K562 (cell line): ENCODE results near the gene ACP5. TPM values are rescaled to one million over a fixed set of nuclear protein-coding genes. Genes with fewer than 3 reads are reported as not detected.

Source experiments
- BACH1 ChIP-seq: fragments of 200-800 bp; sonication (Bioruptor generic); IDR thresholded peaks from 2 replicates; pipeline ENCODE4 v1.6.1; 2016; ENCODE audit warnings: missing genetic modification characterization, missing compliant biosample characterization
- BCLAF1 ChIP-seq, 2 experiments: fragments of 450-650 bp in 1 of 2; IDR thresholded peaks; 2 replicates each; pipeline ENCODE4 v1.6.1; 2011 to 2017; ENCODE audit warnings: low read depth in 2 of 2, antibody characterized with exemption in 1 of 2, borderline replicate concordance in 1 of 2, low read length in 1 of 2, mild to moderate bottlenecking in 1 of 2, mixed read lengths in 1 of 2; ENCODE audit not compliant: control insufficient read depth in 1 of 2
- BMI1 ChIP-seq: fragments of 150-350 bp; IDR thresholded peaks from 2 replicates; pipeline ENCODE4 v1.6.1; 2014; ENCODE audit warnings: low read length
- BRF1 ChIP-seq: IDR thresholded peaks from 3 replicates; pipeline ENCODE4 v1.6.1; 2011; ENCODE audit warnings: borderline replicate concordance, mild to moderate bottlenecking; ENCODE audit not compliant: insufficient read length; ENCODE audit errors: extremely low read depth
- CHD2 ChIP-seq: IDR thresholded peaks from 2 replicates; pipeline ENCODE4 v1.6.1; 2011; ENCODE audit warnings: low read depth, low read length
- CREM ChIP-seq: IDR thresholded peaks from 2 replicates; pipeline ENCODE4 v1.6.1; 2014; ENCODE audit warnings: antibody characterized with exemption, low read depth
- E2F3 ChIP-seq: fragments of 250-450 bp; sonication (Bioruptor Pico); IDR thresholded peaks from 2 replicates; pipeline ENCODE4 v1.4.0; 2020; ENCODE audit warnings: mild to moderate bottlenecking
- JUNB ChIP-seq: fragments of 450-650 bp; formaldehyde crosslinking; conservative IDR thresholded peaks from 2 replicates; pipeline ENCODE4 v1.4.0; 2020; ENCODE audit warnings: mild to moderate bottlenecking
- KDM1A ChIP-seq, 2 experiments: fragments of 450-650 bp; IDR thresholded peaks; 2 replicates each; pipeline ENCODE4 v1.6.1; 2016; ENCODE audit warnings: mild to moderate bottlenecking in 2 of 2
- KDM4B ChIP-seq, 2 experiments: fragments of 450-650 bp in 1 of 2; sonication (generic) in 1 of 2; IDR thresholded peaks; 2 replicates each; pipeline ENCODE4 v1.6.1; 2016 to 2017; ENCODE audit warnings: borderline replicate concordance in 2 of 2, antibody characterized with exemption in 1 of 2, low read depth in 1 of 2, mild to moderate bottlenecking in 1 of 2
- MCM7 ChIP-seq, 2 experiments: fragments of 450-650 bp; IDR thresholded peaks; 2 replicates each; pipeline ENCODE4 v1.6.1; 2016 to 2018
- MXI1 ChIP-seq: IDR thresholded peaks from 2 replicates; pipeline ENCODE4 v1.6.1; 2011; ENCODE audit warnings: low read depth, mild to moderate bottlenecking, improper control_type of control experiment, low read length
- NR4A1 ChIP-seq, 2 experiments: fragments of 250-450 bp in 1 of 2; fragments of 450-650 bp in 1 of 2; sonication (Bioruptor Pico) in 1 of 2; IDR thresholded peaks; 2 replicates each; pipeline versions ENCODE4 v1.4.0 to v1.6.1; 2016 to 2020; ENCODE audit warnings: mild to moderate bottlenecking in 2 of 2, missing compliant biosample characterization in 1 of 2, missing genetic modification characterization in 1 of 2, moderate library complexity in 1 of 2
- POLR2H ChIP-seq: IDR thresholded peaks from 2 replicates; pipeline ENCODE4 v1.6.1; 2016; ENCODE audit warnings: missing genetic modification characterization, low read depth, mild to moderate bottlenecking, control low read depth, missing compliant biosample characterization, moderate library complexity
- RAD21 ChIP-seq, 2 experiments: fragments of 250-450 bp in 1 of 2; fragments of 450-650 bp in 1 of 2; sonication (Bioruptor Pico) in 1 of 2; formaldehyde crosslinking in 1 of 2; IDR thresholded peaks in 1 of 2; conservative IDR thresholded peaks in 1 of 2; 2 replicates each; pipeline versions ENCODE4 v1.4.0 to v1.8.0; 2020 to 2022; ENCODE audit warnings: mild to moderate bottlenecking in 2 of 2, moderate library complexity in 1 of 2
- SMAD2 ChIP-seq: fragments of 150-350 bp; IDR thresholded peaks from 2 replicates; pipeline ENCODE4 v1.6.1; 2014; ENCODE audit warnings: low read depth, mild to moderate bottlenecking, low read length
- TBP ChIP-seq: optimal IDR thresholded peaks from 2 replicates; pipeline ENCODE3; 2011; ENCODE audit warnings: low read depth, low read length, improper control_type of control experiment
- TCF3 ChIP-seq: sonication (generic); formaldehyde crosslinking; IDR thresholded peaks from 2 replicates; pipeline ENCODE4 v1.4.0; 2020; ENCODE audit warnings: mild to moderate bottlenecking, missing genetic modification reagents
- WHSC1 ChIP-seq: IDR thresholded peaks from one replicate; pipeline ENCODE4 v1.6.1; 2012; ENCODE audit warnings: low read length, control low read depth, inconsistent platforms
- ZNF583 ChIP-seq: fragments of 250-450 bp; sonication (Bioruptor Pico); IDR thresholded peaks from 2 replicates; pipeline ENCODE4 v1.4.0; 2020
- polyA plus RNA-seq, 8 experiments: library from polyadenylated mRNA; depleted of rRNA in 4 of 8; stranded (reverse) in 5 of 8; unstranded in 3 of 8; fragments of >200 nt; fragmentation: Nextera tagmentation in 2 of 8; fragmentation: Illumina TruSeq in 1 of 8; extraction: Ambion mirVana in 2 of 8; extraction: Trizol in 1 of 8; gene quantifications; 2 replicates each; pipeline versions ENCODE4 v1.2.1 to v1.2.3, GENCODE V29; 2011 to 2014; ENCODE audit warnings: inconsistent platforms in 1 of 8, missing spikeins in 1 of 8
- total RNA-seq, 7 experiments: library from RNA; depleted of rRNA in 6 of 7; stranded (reverse); fragments of >200 nt in 6 of 7; fragmentation: Illumina TruSeq in 2 of 7; extraction: Trizol in 2 of 7; gene quantifications; 2 replicates each; pipeline versions ENCODE4 v1.2.1 to v1.2.3, GENCODE V29; 2011 to 2021; ENCODE audit warnings: low replicate concordance in 1 of 7
- TF ChIP-seq, protein P1 (sequence below): fragments of 250-450 bp; sonication (Bioruptor Pico); IDR thresholded peaks from 2 replicates; pipeline ENCODE4 v1.4.0; 2020; ENCODE audit warnings: mild to moderate bottlenecking, moderate library complexity, borderline replicate concordance

The ACP5 gene
- total and polyA plus RNA-seq, 9 of the 15 experiments (the other 6 are each of a cell fraction or from before 2014, with no cell fraction given): 0.06 to 1.1 (median 0.31) TPM; not detected in 1

- TF ChIP-seq, protein P1, sequence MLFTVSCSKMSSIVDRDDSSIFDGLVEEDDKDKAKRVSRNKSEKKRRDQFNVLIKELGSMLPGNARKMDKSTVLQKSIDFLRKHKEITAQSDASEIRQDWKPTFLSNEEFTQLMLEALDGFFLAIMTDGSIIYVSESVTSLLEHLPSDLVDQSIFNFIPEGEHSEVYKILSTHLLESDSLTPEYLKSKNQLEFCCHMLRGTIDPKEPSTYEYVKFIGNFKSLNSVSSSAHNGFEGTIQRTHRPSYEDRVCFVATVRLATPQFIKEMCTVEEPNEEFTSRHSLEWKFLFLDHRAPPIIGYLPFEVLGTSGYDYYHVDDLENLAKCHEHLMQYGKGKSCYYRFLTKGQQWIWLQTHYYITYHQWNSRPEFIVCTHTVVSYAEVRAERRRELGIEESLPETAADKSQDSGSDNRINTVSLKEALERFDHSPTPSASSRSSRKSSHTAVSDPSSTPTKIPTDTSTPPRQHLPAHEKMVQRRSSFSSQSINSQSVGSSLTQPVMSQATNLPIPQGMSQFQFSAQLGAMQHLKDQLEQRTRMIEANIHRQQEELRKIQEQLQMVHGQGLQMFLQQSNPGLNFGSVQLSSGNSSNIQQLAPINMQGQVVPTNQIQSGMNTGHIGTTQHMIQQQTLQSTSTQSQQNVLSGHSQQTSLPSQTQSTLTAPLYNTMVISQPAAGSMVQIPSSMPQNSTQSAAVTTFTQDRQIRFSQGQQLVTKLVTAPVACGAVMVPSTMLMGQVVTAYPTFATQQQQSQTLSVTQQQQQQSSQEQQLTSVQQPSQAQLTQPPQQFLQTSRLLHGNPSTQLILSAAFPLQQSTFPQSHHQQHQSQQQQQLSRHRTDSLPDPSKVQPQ (CRISPR knock-in tag): no peak
- peak; percentile 94 for TF ChIP-seq CREM
- TF ChIP-seq BRF1: no peak
- no peak for TF ChIP-seq NR4A1 (CRISPR knock-in tag; IDR thresholded peaks at IDR 0.05)
- TF ChIP-seq NR4A1 (tag; IDR thresholded peaks at IDR 0.05): no peak
- no peak for TF ChIP-seq CHD2
- TF ChIP-seq BMI1: no peak
- no peak for TF ChIP-seq WHSC1
- TF ChIP-seq BACH1: no peak
- TF ChIP-seq TBP: peak; percentile 73
- 0 out of 2 replicates have a peak, but pooled peaks have one; percentile 68 for TF ChIP-seq ZNF583
- peak; percentile 99 for TF ChIP-seq JUNB
- peak; percentile 68 to 93 for TF ChIP-seq KDM1A (IDR thresholded peaks at IDR 0.05)
- 0 out of 2 replicates have a peak, but pooled peaks have one; percentile 70 for TF ChIP-seq E2F3 (CRISPR knock-in tag)
- no peak for TF ChIP-seq MCM7 (IDR thresholded peaks at IDR 0.05)
- TF ChIP-seq KDM4B (IDR thresholded peaks at IDR 0.05; ENCODE audit: borderline replicate concordance in 2 of 2, low read depth in 1 of 2): no peak
- TF ChIP-seq BCLAF1 (IDR thresholded peaks at IDR 0.05; ENCODE audit: borderline replicate concordance in 1 of 2, control insufficient read depth in 1 of 2, low read depth in 2 of 2, low read length in 1 of 2): 0 out of 4 replicates have a peak, but pooled peaks of 1 of the 2 experiments have one; percentile 20
- TF ChIP-seq POLR2H (tag): no peak
- no peak for TF ChIP-seq SMAD2
- peak; percentile 50 to 54 for TF ChIP-seq RAD21 (CRISPR knock-in tag; conservative IDR thresholded peaks at IDR 0.05 in 1 of 2, IDR thresholded peaks at IDR 0.05 in 1 of 2)
- TF ChIP-seq TCF3 (CRISPR knock-in tag): no peak
- TF ChIP-seq MXI1: no peak
These were observed 41.5 kb downstream of the ACP5 start (continued) for GRCh38 chr19:11535792-11536595.
